C4-2B (cell line): Measurements from ENCODE around the gene RHO.

Experiments
- ZFX ChIP-seq: fragments of 450-650 bp; IDR thresholded peaks from 2 replicates; pipeline ENCODE4 v1.6.1; 2017
- TF ChIP-seq, protein P1 (sequence below): fragments of 450-650 bp; conservative IDR thresholded peaks from 2 replicates; pipeline ENCODE4 v1.5.1; 2017; ENCODE audit warnings: mild to moderate bottlenecking

DNA sequence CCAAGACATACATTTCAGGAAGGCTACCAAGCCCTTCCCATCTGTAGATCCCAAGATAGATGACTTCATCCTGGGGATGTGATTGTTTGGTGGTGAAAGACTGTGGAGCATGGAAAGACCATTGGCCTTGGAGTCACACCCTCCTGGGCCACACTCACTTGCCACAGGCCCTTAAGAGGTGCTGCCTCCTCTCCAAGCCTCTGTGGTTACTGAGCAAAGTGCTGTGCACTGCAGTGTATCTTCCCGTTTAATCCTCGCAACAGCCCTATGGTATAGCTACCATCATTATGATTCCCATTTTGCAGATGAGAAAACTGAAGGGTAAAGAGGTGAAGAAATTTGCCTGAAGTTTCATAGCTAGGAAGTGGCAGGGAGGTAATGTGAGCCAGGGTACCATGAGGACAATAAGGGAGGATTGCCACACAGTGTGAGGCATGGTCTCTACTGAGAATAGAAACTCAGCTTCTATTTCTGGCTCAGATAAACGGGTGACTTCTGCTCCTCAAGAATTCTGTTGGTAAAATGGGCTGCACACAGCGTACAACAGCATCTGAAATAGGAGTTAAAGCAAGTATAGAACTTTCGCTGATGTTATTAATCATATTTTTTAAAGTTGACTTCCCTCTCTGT lies 23.9 kb upstream of the RHO start:
- TF ChIP-seq, protein P1, sequence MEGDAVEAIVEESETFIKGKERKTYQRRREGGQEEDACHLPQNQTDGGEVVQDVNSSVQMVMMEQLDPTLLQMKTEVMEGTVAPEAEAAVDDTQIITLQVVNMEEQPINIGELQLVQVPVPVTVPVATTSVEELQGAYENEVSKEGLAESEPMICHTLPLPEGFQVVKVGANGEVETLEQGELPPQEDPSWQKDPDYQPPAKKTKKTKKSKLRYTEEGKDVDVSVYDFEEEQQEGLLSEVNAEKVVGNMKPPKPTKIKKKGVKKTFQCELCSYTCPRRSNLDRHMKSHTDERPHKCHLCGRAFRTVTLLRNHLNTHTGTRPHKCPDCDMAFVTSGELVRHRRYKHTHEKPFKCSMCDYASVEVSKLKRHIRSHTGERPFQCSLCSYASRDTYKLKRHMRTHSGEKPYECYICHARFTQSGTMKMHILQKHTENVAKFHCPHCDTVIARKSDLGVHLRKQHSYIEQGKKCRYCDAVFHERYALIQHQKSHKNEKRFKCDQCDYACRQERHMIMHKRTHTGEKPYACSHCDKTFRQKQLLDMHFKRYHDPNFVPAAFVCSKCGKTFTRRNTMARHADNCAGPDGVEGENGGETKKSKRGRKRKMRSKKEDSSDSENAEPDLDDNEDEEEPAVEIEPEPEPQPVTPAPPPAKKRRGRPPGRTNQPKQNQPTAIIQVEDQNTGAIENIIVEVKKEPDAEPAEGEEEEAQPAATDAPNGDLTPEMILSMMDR, result no peak
- no peak for TF ChIP-seq ZFX
